Vagina (tissue), 2 donors: ENCODE data around the gene PHIP. TPM values are rescaled to one million over a fixed set of nuclear protein-coding genes. Genes with fewer than 3 reads are reported as not detected.

Experiments
- DNase-seq, 2 donors: peaks; one replicate each; pipeline ENCODE4 v3.0.0-alpha.2; 2017; ENCODE audit errors: extremely low spot score in 2 of 2
- H3K27ac ChIP-seq: fragments of 200-600 bp; sonication (generic); one replicate; pipeline ENCODE4 v1.5.1; 2019
- H3K27me3 ChIP-seq: fragments of 200-600 bp; sonication (generic); one replicate; pipeline ENCODE4 v1.5.1; 2019
- H3K36me3 ChIP-seq, 2 donors: fragments of 200-600 bp; sonication (generic); one replicate each; pipeline ENCODE4 v1.5.1; 2017 to 2019
- H3K4me1 ChIP-seq: fragments of 200-600 bp; sonication (generic); one replicate; pipeline ENCODE4 v1.5.1; 2019
- H3K4me3 ChIP-seq, 2 donors: fragments of 200-600 bp; sonication (generic); 1 replicate in 1 of 2; 2 replicates in 1 of 2; pipeline ENCODE4 v1.5.1; 2016 to 2019
- H3K9me3 ChIP-seq: fragments of 200-600 bp; sonication (generic); one replicate; pipeline ENCODE4 v1.5.1; 2019
- CTCF ChIP-seq, 3 experiments: fragments of 450-650 bp in 2 of 3; fragments of 200-600 bp in 1 of 3; sonication (generic) in 1 of 3; IDR thresholded peaks; one replicate each; pipeline ENCODE4 v1.5.1; 2017 to 2019; ENCODE audit warnings: antibody characterized with exemption in 3 of 3, mild to moderate bottlenecking in 2 of 3, moderate library complexity in 2 of 3
- POLR2A ChIP-seq, 2 donors: fragments of 450-650 bp; IDR thresholded peaks; one replicate each; pipeline ENCODE4 v1.6.1; 2017; ENCODE audit warnings: antibody characterized with exemption in 2 of 2, mild to moderate bottlenecking in 2 of 2, moderate library complexity in 2 of 2
- POLR2AphosphoS5 ChIP-seq, 2 donors: sonication (generic); formaldehyde crosslinking; IDR thresholded peaks; one replicate each; pipeline ENCODE4 v1.9.0; 2017; ENCODE audit warnings: antibody characterized with exemption in 2 of 2, mild to moderate bottlenecking in 2 of 2, low read depth in 1 of 2; ENCODE audit not compliant: insufficient read depth in 1 of 2
- intact Hi-C: fragments of 100-400 bp; cut with DNase I; formaldehyde crosslinking; loops from one replicate; pipeline ENCODE4 v1.15.1; 2023
- total RNA-seq: library from RNA; depleted of rRNA; stranded (reverse); fragments of >200 nt; gene quantifications from one replicate; pipeline ENCODE4 v1.2.3, GENCODE V29; 2016

The PHIP gene
- total RNA-seq, 1 donor from 2014 or later: 32.9 TPM

GRCh38 chr6:79030023-79030422, 48.0 kb downstream of the PHIP start:
- no peak for DNase-seq
- intact Hi-C loops: no loop called here

GRCh38 chr6:79028641-79029314, 49.3 kb downstream of the PHIP start:
- intact Hi-C loops: no loop called here
- DNase-seq: no peak
- Histone ChIP-seq H3K27me3 (no peaks in the 10 kb centered on the region), H3K27ac (no peak overlapping the region), H3K4me3 (no peak overlapping the region), H3K9me3 (no peaks in the 10 kb centered on the region), H3K36me3 (no peaks in the 10 kb centered on the region), H3K4me1 (peaks cover 13% of the 10 kb centered on the region)
- TF ChIP-seq CTCF (IDR thresholded peaks at IDR 0.05): no peak
- TF ChIP-seq POLR2A (IDR thresholded peaks at IDR 0.05): no peak
- TF ChIP-seq POLR2AphosphoS5 (IDR thresholded peaks at IDR 0.05; ENCODE audit: insufficient read depth in 1 of 2, low read depth in 1 of 2): no peak

More at GRCh38 chr6:79030023-79030422, 48.0 kb downstream of the PHIP start:
- Histone ChIP-seq H3K36me3 (no peaks in the 10 kb centered on the region), H3K27ac (no peak overlapping the region), H3K4me3 (no peak overlapping the region), H3K9me3 (no peaks in the 10 kb centered on the region), H3K27me3 (no peaks in the 10 kb centered on the region), H3K4me1 (peaks cover 13% of the 10 kb centered on the region)
- TF ChIP-seq CTCF (IDR thresholded peaks at IDR 0.05): no peak
- TF ChIP-seq POLR2AphosphoS5 (IDR thresholded peaks at IDR 0.05; ENCODE audit: insufficient read depth in 1 of 2, low read depth in 1 of 2): no peak

GRCh38 chr6:79011940-79012339, 66.1 kb downstream of the PHIP start:
- Histone ChIP-seq H3K27ac (no peak overlapping the region), H3K4me3 (no peak overlapping the region), H3K4me1 (no peaks in the 10 kb centered on the region), H3K36me3 (peaks cover 5 to 25% of the 10 kb centered on the region in 2 donors), H3K9me3 (no peaks in the 10 kb centered on the region), H3K27me3 (no peaks in the 10 kb centered on the region)
- intact Hi-C loops: no loop called here
- no peak for DNase-seq
- no peak for TF ChIP-seq CTCF (IDR thresholded peaks at IDR 0.05)
- TF ChIP-seq POLR2A (IDR thresholded peaks at IDR 0.05): no peak
- no peak for TF ChIP-seq POLR2AphosphoS5 (IDR thresholded peaks at IDR 0.05; ENCODE audit: insufficient read depth in 1 of 2, low read depth in 1 of 2)

GRCh38 chr6:79010422-79010821, 67.6 kb downstream of the PHIP start:
- Histone ChIP-seq H3K4me3 (no peak overlapping the region), H3K9me3 (no peaks in the 10 kb centered on the region), H3K27me3 (no peaks in the 10 kb centered on the region), H3K36me3 (peaks cover 5 to 10% of the 10 kb centered on the region in 2 donors), H3K27ac (no peak overlapping the region), H3K4me1 (peaks cover 10% of the 10 kb centered on the region)
- no peak for DNase-seq
- intact Hi-C loops: no loop called here
- TF ChIP-seq CTCF (IDR thresholded peaks at IDR 0.05): no peak
- TF ChIP-seq POLR2AphosphoS5 (IDR thresholded peaks at IDR 0.05; ENCODE audit: insufficient read depth in 1 of 2, low read depth in 1 of 2): no peak
- no peak for TF ChIP-seq POLR2A (IDR thresholded peaks at IDR 0.05)

- DNase-seq: no peak
- TF ChIP-seq CTCF (IDR thresholded peaks at IDR 0.05) (no peak), POLR2AphosphoS5 (IDR thresholded peaks at IDR 0.05; ENCODE audit: insufficient read depth in 1 of 2, low read depth in 1 of 2) (no peak), POLR2A (IDR thresholded peaks at IDR 0.05) (no peak)
- peaks cover 10% of the 10 kb centered on the region for H3K4me1 ChIP-seq
- peaks cover 2 to 4% of the 10 kb centered on the region in 2 donors for H3K36me3 ChIP-seq
- no peaks in the 10 kb centered on the region for H3K9me3 ChIP-seq
- H3K27ac ChIP-seq: no peak overlapping the region
- H3K27me3 ChIP-seq: no peaks in the 10 kb centered on the region
- intact Hi-C loops: no loop called here
- no peak overlapping the region for H3K4me3 ChIP-seq
These were observed 68.2 kb downstream of the PHIP start for GRCh38 chr6:79009819-79010218.
